Measurements from ENCODE around the gene ATP6V0D1.

ATP6V0D1 gene

DNA sequence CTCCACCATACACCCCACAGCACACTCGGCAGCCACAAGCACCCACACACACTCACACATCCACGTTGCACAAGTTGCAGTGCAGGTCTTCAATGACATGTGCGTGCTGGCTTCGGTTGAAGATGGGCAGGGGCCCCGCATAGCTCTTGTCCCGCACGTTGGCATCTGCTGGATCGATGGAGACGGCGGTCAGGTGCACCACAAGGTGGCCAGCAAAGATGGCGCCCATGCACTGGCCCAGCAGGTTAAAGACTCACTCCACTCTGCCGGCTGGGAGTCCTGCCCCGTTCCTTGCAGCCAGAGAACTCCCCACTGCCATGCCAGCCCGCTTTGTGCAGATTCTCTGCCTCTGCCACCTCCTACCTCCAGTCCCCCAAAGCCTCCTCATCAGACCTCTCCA is 80.1 kb downstream of the ATP6V0D1 start:
- Histone ChIP-seq H3K4me3 (ENCODE audit: low read depth, low read length) (no peak overlapping the region), H3K27ac (ENCODE audit: low read depth, low read length) (no peak overlapping the region), H3K9ac (ENCODE audit: low read depth, low read length) (no peak overlapping the region), H3K27me3 (ENCODE audit: control insufficient read depth, insufficient read depth, low read length) (peaks cover 15% of the 10 kb centered on the region), H3K9me3 (ENCODE audit: control insufficient read depth, insufficient read depth, low read length) (no peaks in the 10 kb centered on the region), H3K36me3 (ENCODE audit: control insufficient read depth, insufficient read depth, low read length) (no peaks in the 10 kb centered on the region), H3K4me1 (ENCODE audit: control insufficient read depth, insufficient read depth, low read length) (peaks cover 10% of the 10 kb centered on the region)

DNA sequence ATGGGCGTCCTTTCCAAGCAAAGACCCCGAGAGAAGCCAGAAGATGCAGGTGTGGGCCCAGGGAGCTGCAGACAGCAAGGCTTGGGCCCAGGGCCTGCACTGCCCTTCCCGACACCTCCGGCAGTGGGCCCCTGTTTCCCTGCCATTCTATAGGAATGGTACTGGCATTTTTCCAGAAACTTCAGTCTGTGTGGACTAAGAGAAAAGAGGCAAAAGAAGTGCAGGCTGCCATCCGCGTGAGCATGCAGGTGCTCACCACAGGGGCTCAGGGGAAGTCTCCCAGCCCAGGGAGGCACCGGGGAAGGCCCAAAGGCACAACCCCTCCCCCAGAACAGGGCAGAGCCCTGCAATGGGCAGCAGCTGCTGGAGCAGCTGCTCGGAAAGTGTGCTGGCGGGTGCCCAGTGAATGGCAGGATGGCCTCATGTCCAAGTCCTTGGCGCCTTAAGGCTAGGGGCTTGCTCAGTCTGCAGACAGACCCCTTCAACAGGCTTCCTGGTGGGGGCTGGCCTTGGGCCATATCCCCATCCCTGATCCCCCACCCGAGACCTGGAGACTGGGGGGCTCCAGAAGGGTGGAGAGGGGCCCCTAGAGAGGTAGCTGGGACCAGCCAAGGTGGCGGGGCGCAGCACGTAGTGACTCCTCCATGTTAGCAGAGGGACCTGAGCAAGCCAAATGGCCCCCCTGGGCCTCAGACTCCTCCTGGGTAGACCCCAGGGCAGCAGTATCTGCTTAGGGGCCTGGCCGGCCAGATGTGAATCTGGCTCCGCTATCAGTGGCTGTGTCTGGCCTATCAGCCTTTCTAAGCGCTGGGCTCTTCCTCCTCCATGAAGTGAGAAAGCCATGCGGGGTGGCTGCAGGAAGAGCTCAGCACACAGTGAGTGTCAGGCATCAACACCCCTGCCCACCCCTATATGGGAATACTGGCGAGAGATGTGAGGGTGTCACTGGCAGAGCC is 80.9 kb downstream of the ATP6V0D1 start:
- Histone ChIP-seq H3K27me3 (ENCODE audit: control insufficient read depth, insufficient read depth, low read length) (peaks cover 23% of the 10 kb centered on the region), H3K9ac (ENCODE audit: low read depth, low read length) (no peak overlapping the region), H3K4me3 (ENCODE audit: low read depth, low read length) (no peak overlapping the region), H3K36me3 (ENCODE audit: control insufficient read depth, insufficient read depth, low read length) (no peaks in the 10 kb centered on the region), H3K9me3 (ENCODE audit: control insufficient read depth, insufficient read depth, low read length) (no peaks in the 10 kb centered on the region), H3K27ac (ENCODE audit: low read depth, low read length) (no peak overlapping the region), H3K4me1 (ENCODE audit: control insufficient read depth, insufficient read depth, low read length) (peaks cover 15% of the 10 kb centered on the region)

DNA sequence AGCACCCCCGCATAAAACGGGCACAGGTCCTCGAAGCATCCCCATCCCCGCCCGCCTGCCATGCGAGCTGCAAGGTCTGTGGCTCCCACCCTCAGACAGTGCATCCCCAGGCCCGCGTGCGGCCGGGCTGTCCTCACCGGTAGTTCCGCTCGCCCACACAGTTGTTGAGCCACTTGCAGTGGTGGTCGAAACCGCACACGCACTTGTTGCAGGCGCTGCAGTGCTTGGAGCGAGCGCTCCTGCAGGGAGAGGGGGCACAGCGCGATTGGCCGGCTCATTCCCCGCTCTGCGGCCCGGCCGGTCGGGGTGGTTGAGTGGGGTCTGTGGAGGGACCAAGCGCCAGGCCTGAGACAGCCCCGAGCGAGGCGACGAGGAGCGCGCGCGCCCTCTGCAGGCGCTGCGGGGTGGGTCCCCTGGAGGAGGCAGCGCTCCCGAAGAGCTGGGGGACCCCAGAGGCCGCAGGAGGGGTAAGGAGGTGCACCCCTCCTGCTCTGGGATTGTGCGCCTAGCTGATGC is 81.7 kb downstream of the ATP6V0D1 start:
- Histone ChIP-seq H3K4me3 (ENCODE audit: low read depth, low read length) (no peak overlapping the region), H3K27ac (ENCODE audit: low read depth, low read length) (no peak overlapping the region), H3K36me3 (ENCODE audit: control insufficient read depth, insufficient read depth, low read length) (no peaks in the 10 kb centered on the region), H3K27me3 (ENCODE audit: control insufficient read depth, insufficient read depth, low read length) (peaks cover 31% of the 10 kb centered on the region), H3K9me3 (ENCODE audit: control insufficient read depth, insufficient read depth, low read length) (no peaks in the 10 kb centered on the region), H3K4me1 (ENCODE audit: control insufficient read depth, insufficient read depth, low read length) (peaks cover 16% of the 10 kb centered on the region), H3K9ac (ENCODE audit: low read depth, low read length) (no peak overlapping the region)

DNA sequence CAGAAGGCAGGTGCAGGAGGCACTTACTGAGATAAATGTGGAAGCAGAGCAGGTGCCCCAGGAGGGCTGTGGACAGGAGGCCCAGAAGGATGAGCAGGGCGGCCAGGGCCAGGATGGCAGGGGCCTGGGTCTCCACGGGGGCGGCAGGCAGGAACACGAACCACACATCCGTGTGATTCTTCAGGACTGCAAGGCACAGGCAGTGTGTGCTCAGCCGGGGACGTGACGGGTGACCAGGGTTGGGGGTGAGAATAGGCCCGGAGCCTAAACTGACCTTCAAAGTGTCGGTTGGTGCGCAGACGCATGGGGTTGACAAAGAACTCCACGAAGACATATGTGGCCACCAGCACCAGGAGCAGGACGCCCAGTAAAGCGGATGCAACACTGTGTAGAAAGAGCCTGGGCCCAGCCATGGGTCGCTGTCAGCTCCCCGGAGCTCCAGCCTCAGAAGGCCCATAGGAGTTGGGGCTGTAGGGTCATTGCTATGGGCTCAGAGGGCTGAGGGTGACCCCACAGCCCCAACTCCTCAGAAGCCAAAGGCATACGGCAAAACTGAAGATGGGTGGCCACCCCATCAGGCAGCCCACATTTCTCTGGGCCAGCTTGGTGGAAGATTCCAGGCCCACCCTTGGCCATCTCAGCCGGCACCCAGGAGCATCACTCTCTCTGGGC is 82.3 kb downstream of the ATP6V0D1 start:
- no peaks in the 10 kb centered on the region for H3K36me3 ChIP-seq (ENCODE audit: control insufficient read depth, insufficient read depth, low read length)
- peaks cover 37% of the 10 kb centered on the region for H3K27me3 ChIP-seq (ENCODE audit: control insufficient read depth, insufficient read depth, low read length)
- H3K4me1 ChIP-seq (ENCODE audit: control insufficient read depth, insufficient read depth, low read length), result peaks cover 22% of the 10 kb centered on the region
- H3K9ac ChIP-seq (ENCODE audit: low read depth, low read length), result no peak overlapping the region
- no peaks in the 10 kb centered on the region for H3K9me3 ChIP-seq (ENCODE audit: control insufficient read depth, insufficient read depth, low read length)
- no peak overlapping the region for H3K4me3 ChIP-seq (ENCODE audit: low read depth, low read length)
- H3K27ac ChIP-seq (ENCODE audit: low read depth, low read length), result no peak overlapping the region

DNA sequence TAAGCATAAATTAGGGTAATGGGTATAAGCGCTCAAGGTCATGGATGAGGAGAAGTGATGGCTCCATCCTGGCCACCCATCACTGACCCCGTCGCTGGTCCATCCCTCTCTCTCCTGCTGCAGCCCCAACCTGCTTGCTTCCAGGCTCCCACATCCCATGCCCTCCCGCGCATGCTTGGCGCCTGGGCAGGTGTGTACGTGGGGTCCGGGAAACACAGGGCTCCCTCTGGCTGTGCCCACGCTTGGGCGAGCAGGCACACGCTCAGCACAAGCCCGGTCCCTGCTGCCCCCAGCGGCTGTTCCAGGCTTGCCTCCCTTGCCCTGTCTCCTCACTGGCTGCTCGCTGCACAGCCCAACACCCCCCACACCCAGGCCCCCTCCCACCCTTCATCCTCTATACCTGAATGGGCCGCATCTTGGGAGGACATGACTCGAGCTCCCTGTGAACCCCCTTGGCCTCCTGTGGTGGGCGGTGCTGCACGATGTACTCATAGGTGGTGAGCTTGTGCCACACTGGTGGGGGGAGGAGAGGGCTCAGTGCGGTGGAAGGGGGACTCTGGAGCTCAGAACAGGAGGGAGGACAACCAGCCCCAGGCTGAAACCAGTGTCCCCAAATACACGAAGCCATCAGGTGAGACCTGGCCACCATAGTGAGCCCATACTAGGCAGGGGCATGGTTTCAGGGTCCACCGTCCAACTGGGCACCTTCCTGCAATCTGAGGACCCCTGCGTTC is 83.0 kb downstream of the ATP6V0D1 start:
- Histone ChIP-seq H3K4me1 (ENCODE audit: control insufficient read depth, insufficient read depth, low read length) (peaks cover 25% of the 10 kb centered on the region), H3K27ac (ENCODE audit: low read depth, low read length) (no peak overlapping the region), H3K36me3 (ENCODE audit: control insufficient read depth, insufficient read depth, low read length) (no peaks in the 10 kb centered on the region)

DNA sequence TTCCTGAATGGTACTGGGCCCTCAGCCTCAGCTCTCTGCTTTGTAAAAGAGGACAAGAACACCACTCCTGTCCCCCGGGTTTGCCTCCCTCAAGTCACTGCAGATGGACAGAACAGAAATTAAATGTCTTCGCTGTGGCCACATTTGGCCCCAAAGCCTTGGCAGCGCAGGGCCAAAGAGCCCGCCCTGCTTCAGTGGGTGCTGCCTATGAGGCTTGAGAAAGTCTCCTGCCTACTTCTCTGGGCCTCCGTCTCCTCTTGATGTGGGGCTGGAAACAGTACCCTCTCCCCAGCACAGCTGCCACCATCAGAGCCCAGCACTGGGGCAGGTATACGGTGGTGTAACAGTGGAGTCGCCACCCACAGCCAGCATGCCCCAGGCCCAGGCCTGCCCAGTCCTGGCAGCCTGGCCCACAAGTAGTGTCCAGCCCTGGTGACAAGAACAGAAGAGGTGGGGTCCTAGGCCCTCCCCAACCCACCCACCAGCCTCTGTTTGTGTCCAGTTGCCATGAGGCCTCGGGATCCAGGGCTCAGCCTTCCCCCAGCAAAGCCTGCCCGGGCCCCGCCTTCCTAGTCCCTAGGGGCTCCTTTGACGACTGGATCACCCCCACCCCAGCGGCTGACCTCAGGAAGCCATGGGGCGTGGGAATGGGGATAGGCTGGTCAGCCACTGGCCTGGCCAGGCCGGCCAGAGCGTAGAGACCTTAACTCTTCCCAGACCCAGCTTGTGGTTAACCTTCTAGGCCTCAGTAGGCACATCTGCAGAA is 83.7 kb downstream of the ATP6V0D1 start:
- Histone ChIP-seq H3K4me3 (ENCODE audit: low read depth, low read length) (no peak overlapping the region), H3K36me3 (ENCODE audit: control insufficient read depth, insufficient read depth, low read length) (no peaks in the 10 kb centered on the region), H3K9me3 (ENCODE audit: control insufficient read depth, insufficient read depth, low read length) (no peaks in the 10 kb centered on the region), H3K4me1 (ENCODE audit: control insufficient read depth, insufficient read depth, low read length) (peaks cover 30% of the 10 kb centered on the region), H3K27me3 (ENCODE audit: control insufficient read depth, insufficient read depth, low read length) (peaks cover 51% of the 10 kb centered on the region), H3K27ac (ENCODE audit: low read depth, low read length) (no peak overlapping the region), H3K9ac (ENCODE audit: low read depth, low read length) (no peak overlapping the region)

More for the DNA sequence above, 83.0 kb downstream of the ATP6V0D1 start:
- Histone ChIP-seq H3K9me3 (ENCODE audit: control insufficient read depth, insufficient read depth, low read length) (no peaks in the 10 kb centered on the region), H3K4me3 (ENCODE audit: low read depth, low read length) (no peak overlapping the region), H3K27me3 (ENCODE audit: control insufficient read depth, insufficient read depth, low read length) (peaks cover 44% of the 10 kb centered on the region), H3K9ac (ENCODE audit: low read depth, low read length) (no peak overlapping the region)

DNA sequence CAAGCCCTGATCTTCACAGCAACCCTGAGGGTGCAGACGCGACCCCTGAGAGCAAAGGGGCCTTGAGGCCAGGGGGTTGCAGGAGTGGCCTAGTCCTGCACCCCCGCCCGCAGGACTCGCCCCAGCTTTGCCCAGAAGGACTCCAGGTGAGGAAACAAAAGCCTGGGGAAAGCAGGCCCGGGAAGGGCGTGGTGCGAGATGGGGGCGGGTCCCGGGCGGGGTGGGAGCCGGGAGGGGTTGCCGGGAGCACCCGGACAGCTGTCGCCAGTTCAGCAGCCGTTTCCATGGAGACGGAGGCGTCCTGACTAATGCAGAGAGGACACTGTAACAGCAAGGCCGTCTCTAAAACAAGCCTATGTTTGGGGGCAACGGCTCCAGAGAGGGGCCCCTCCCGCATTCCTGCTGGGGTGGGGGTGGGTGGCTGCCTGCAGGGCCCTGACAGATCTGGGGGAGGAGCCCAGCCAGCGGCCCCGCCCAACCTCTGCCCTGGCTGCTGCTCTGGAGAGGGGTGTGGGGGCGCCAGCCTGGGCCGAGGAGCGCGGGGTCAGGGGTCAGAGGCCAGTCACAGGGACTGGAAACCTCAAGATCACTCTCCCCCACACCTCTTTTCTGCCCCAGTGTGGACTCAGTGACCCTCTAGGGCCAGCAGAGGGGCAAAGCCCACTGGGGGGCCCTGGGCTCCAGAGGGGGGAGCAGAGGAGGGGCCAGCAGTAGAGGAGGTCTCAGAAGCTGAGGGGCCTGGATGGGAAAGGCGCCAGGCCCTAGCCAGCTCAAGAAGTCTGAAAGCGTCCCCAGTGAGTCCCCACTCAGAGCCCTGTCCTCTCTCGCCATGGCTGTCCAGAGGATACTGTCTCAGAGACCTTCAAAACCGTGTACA is 84.6 kb downstream of the ATP6V0D1 start:
- Histone ChIP-seq H3K9ac (ENCODE audit: low read depth, low read length) (no peak overlapping the region), H3K27me3 (ENCODE audit: control insufficient read depth, insufficient read depth, low read length) (peaks cover 59% of the 10 kb centered on the region), H3K27ac (ENCODE audit: low read depth, low read length) (no peak overlapping the region), H3K36me3 (ENCODE audit: control insufficient read depth, insufficient read depth, low read length) (no peaks in the 10 kb centered on the region), H3K4me1 (ENCODE audit: control insufficient read depth, insufficient read depth, low read length) (peaks cover 30% of the 10 kb centered on the region), H3K4me3 (ENCODE audit: low read depth, low read length) (peak overlapping the region; percentile 49; the same call in 1 of the 2 replicates), H3K9me3 (ENCODE audit: control insufficient read depth, insufficient read depth, low read length) (no peaks in the 10 kb centered on the region)

DNA sequence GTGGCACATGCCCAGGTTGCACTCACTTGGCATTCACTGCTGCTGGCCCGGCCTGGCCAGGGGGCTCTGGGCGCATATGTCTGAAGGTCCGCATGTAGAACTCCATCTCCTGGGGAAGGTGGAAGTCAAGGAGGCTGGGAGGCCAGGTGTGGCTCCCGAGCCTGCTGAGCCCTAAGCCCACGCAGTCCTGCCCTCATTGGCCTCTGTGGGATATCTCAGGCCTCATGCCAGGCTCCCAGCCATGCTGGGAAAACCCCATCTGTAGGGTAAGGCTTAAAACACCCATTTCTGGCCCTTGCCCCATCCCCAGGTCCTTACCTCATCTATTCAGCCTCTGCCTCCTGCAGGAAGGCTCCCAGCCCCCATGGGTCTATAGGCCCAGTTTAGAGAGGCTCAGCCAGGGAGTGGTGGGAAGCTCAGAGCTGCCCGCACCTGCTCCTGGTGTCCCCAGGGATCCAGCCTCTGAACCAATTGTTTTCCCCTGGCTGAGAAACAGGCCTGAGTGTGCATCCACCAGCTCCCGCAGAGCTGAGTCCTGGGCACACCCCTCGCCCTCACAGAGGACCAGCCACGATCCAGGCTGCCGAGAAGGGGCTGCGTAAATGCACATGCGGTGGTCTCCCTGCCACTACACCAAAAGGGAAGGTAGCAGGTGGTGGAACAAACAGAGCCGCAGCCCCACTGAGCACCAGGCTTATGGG is 85.3 kb downstream of the ATP6V0D1 start:
- H3K9me3 ChIP-seq (ENCODE audit: control insufficient read depth, insufficient read depth, low read length), result no peaks in the 10 kb centered on the region
- H3K27me3 ChIP-seq (ENCODE audit: control insufficient read depth, insufficient read depth, low read length), result peaks cover 63% of the 10 kb centered on the region
- no peaks in the 10 kb centered on the region for H3K36me3 ChIP-seq (ENCODE audit: control insufficient read depth, insufficient read depth, low read length)
- H3K9ac ChIP-seq (ENCODE audit: low read depth, low read length), result no peak overlapping the region
- no peak overlapping the region for H3K4me3 ChIP-seq (ENCODE audit: low read depth, low read length)
- no peak overlapping the region for H3K27ac ChIP-seq (ENCODE audit: low read depth, low read length)
- H3K4me1 ChIP-seq (ENCODE audit: control insufficient read depth, insufficient read depth, low read length), result peaks cover 30% of the 10 kb centered on the region

DNA sequence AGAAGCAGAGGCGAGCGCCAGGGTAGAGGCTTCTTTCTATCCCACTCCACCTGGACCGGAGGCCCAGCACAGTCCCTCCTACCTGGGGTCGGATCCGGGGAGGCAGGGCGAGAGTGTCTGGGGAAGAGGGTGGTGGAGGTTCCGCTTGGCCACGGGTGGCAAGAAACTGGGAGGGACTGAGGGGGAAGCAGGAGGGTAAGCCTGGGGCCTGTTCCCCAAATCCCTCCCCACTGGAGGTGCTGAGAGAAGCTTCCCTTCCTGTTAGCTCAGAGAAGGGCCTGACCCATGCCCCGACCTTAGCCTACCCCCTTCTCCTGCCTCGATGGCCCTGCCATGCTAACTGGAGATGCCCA is 85.9 kb downstream of the ATP6V0D1 start:
- Histone ChIP-seq H3K4me3 (ENCODE audit: low read depth, low read length) (peak overlapping the region; percentile 59; the same call in 1 of the 2 replicates), H3K27ac (ENCODE audit: low read depth, low read length) (no peak overlapping the region), H3K4me1 (ENCODE audit: control insufficient read depth, insufficient read depth, low read length) (peaks cover 30% of the 10 kb centered on the region)

More for the DNA sequence above, 85.9 kb downstream of the ATP6V0D1 start:
- no peaks in the 10 kb centered on the region for H3K36me3 ChIP-seq (ENCODE audit: control insufficient read depth, insufficient read depth, low read length)
- H3K9ac ChIP-seq (ENCODE audit: low read depth, low read length), result no peak overlapping the region
- no peaks in the 10 kb centered on the region for H3K9me3 ChIP-seq (ENCODE audit: control insufficient read depth, insufficient read depth, low read length)
- peaks cover 63% of the 10 kb centered on the region for H3K27me3 ChIP-seq (ENCODE audit: control insufficient read depth, insufficient read depth, low read length)
